DMS53 treated with DMSO at 0.1 percent for 48 hours (cell line): ENCODE data around the gene NKX2-4.
"Not testable (repeated sequence)": the region's sequence is repeated elsewhere in the genome, so short reads cannot be mapped to it uniquely, and the experiment has no call there.

Experiments used
- DNase-seq: peaks from one replicate; lab custom pipeline; 2025; ENCODE audit not compliant: unreplicated experiment; lab: John Stamatoyannopoulos, UW

NKX2-4 gene

GRCh38 chr20:21397341-21398108 is at the start of gene NKX2-4:
Gene NKX2-4, minus strand, starts transcription at chr20:21397526. Its CDS starts 127 bp downstream, at chr20:21397399.
- no peak for DNase-seq

GRCh38 chr20:21437816-21438215 is 40.5 kb upstream of the NKX2-4 start:
- no peak for DNase-seq

- DNase-seq: no peak
These were observed 39.9 kb upstream of the NKX2-4 start for GRCh38 chr20:21437248-21437647.

- DNase-seq: no peak
These were observed 38.9 kb upstream of the NKX2-4 start for GRCh38 chr20:21436205-21436604.

- DNase-seq: no peak
These were observed 38.2 kb upstream of the NKX2-4 start for GRCh38 chr20:21435576-21435975.

GRCh38 chr20:21433329-21433890 is 36.1 kb upstream of the NKX2-4 start:
- DNase-seq: no peak

GRCh38 chr20:21432911-21433310 is 35.6 kb upstream of the NKX2-4 start:
- no peak for DNase-seq

- DNase-seq: no peak
These were observed 32.7 kb upstream of the NKX2-4 start for GRCh38 chr20:21430020-21430419.

- no peak for DNase-seq
These were observed 27.5 kb upstream of the NKX2-4 start for GRCh38 chr20:21424846-21425245.

GRCh38 chr20:21423712-21424111 is 26.4 kb upstream of the NKX2-4 start:
- DNase-seq: not testable (repeated sequence)

GRCh38 chr20:21421601-21422236 is 24.4 kb upstream of the NKX2-4 start:
- no peak for DNase-seq

- not testable (repeated sequence) for DNase-seq
These were observed 21.8 kb upstream of the NKX2-4 start for GRCh38 chr20:21419147-21419546.

GRCh38 chr20:21413996-21414395 is 16.7 kb upstream of the NKX2-4 start:
- not testable (repeated sequence) for DNase-seq

- no peak for DNase-seq
These were observed 14.4 kb upstream of the NKX2-4 start for GRCh38 chr20:21411725-21412124.

- no peak for DNase-seq
These were observed 1.7 kb upstream of the NKX2-4 start for GRCh38 chr20:21399005-21399475.

GRCh38 chr20:21398109-21399004 is 1.0 kb upstream of the NKX2-4 start:
- DNase-seq: no peak

GRCh38 chr20:21396599-21397340 is 556 bp downstream of the NKX2-4 start:
- no peak for DNase-seq

- no peak for DNase-seq
These were observed 1.4 kb downstream of the NKX2-4 start for GRCh38 chr20:21395666-21396598.

GRCh38 chr20:21395051-21395665 is 2.2 kb downstream of the NKX2-4 start:
- DNase-seq: no peak
